H9 (cell line): ENCODE results near the gene JARID2. TPM values are rescaled to one million over a fixed set of nuclear protein-coding genes. Genes with fewer than 3 reads are reported as not detected.

Experiments
- DNase-seq: peaks from one replicate; pipeline ENCODE4 v3.0.0-alpha.2; 2017
- H2AFZ ChIP-seq: one replicate; pipeline ENCODE4 v1.6.1; 2013; ENCODE audit warnings: mild to moderate bottlenecking, low read length, control low read depth, moderate library complexity
- H2AK5ac ChIP-seq: 2 replicates; pipeline ENCODE4 v1.6.1; 2013; ENCODE audit warnings: low read length, control low read depth, mixed read lengths; ENCODE audit not compliant: insufficient read length
- H2BK120ac ChIP-seq: one replicate; pipeline ENCODE4 v1.6.1; 2013; ENCODE audit warnings: low read depth, mild to moderate bottlenecking, low read length, control low read depth, inconsistent platforms; ENCODE audit not compliant: poor library complexity, severe bottlenecking
- H2BK12ac ChIP-seq: 2 replicates; pipeline ENCODE4 v1.6.1; 2013; ENCODE audit warnings: low read length, control low read depth, mixed read lengths, low read depth; ENCODE audit not compliant: insufficient read length
- H2BK15ac ChIP-seq: 2 replicates; pipeline ENCODE4 v1.6.1; 2013; ENCODE audit warnings: low read depth, low read length, control low read depth
- H2BK20ac ChIP-seq: one replicate; pipeline ENCODE4 v1.6.1; 2013; ENCODE audit warnings: low read depth, mild to moderate bottlenecking, low read length, control low read depth, inconsistent platforms; ENCODE audit not compliant: poor library complexity, severe bottlenecking
- H2BK5ac ChIP-seq: 2 replicates; pipeline ENCODE4 v1.6.1; 2013; ENCODE audit warnings: low read length, control low read depth, mixed read lengths; ENCODE audit not compliant: insufficient read length
- H3K14ac ChIP-seq: 2 replicates; pipeline ENCODE4 v1.6.1; 2013; ENCODE audit warnings: low read length, control low read depth; ENCODE audit not compliant: insufficient read depth
- H3K18ac ChIP-seq: 2 replicates; pipeline ENCODE4 v1.6.1; 2013; ENCODE audit warnings: low read depth, mild to moderate bottlenecking, mixed read lengths, low read length, control low read depth; ENCODE audit not compliant: insufficient read length
- H3K23ac ChIP-seq: 2 replicates; pipeline ENCODE4 v1.6.1; 2013; ENCODE audit warnings: low read length, control low read depth, mixed read lengths, low read depth; ENCODE audit not compliant: insufficient read length
- H3K23me2 ChIP-seq: 2 replicates; pipeline ENCODE4 v1.6.1; 2013; ENCODE audit warnings: low read depth, mild to moderate bottlenecking, mixed read lengths, low read length, control low read depth; ENCODE audit not compliant: insufficient read length, poor library complexity, severe bottlenecking
- H3K27ac ChIP-seq: 2 replicates; pipeline ENCODE4 v1.5.1; 2013; ENCODE audit warnings: low read length, control low read depth, mixed read lengths, low read depth; ENCODE audit not compliant: insufficient read length
- H3K27me3 ChIP-seq: 2 replicates; pipeline ENCODE4 v1.6.1; 2013; ENCODE audit warnings: low read length, control low read depth, inconsistent platforms; ENCODE audit not compliant: insufficient read depth
- H3K4ac ChIP-seq: 2 replicates; pipeline ENCODE4 v1.6.1; 2013; ENCODE audit warnings: low read depth, mild to moderate bottlenecking, control low read depth, inconsistent platforms, low read length, moderate library complexity
- H3K4me1 ChIP-seq: 2 replicates; pipeline ENCODE4 v1.6.1; 2013; ENCODE audit warnings: low read length, control low read depth, inconsistent platforms; ENCODE audit not compliant: insufficient read depth
- H3K4me2 ChIP-seq: 2 replicates; pipeline ENCODE4 v1.6.1; 2013; ENCODE audit warnings: low read length, control low read depth, mixed read lengths; ENCODE audit not compliant: insufficient read length, insufficient read depth
- H3K56ac ChIP-seq: 2 replicates; pipeline ENCODE4 v1.6.1; 2013; ENCODE audit warnings: low read depth, mild to moderate bottlenecking, mixed read lengths, low read length, control low read depth; ENCODE audit not compliant: insufficient read length
- H3K79me1 ChIP-seq: 2 replicates; pipeline ENCODE4 v1.6.1; 2013; ENCODE audit warnings: low read depth, mild to moderate bottlenecking, moderate library complexity, low read length, control low read depth, inconsistent platforms; ENCODE audit not compliant: insufficient read depth, poor library complexity, severe bottlenecking
- H3K79me2 ChIP-seq: 2 replicates; pipeline ENCODE4 v1.6.1; 2013; ENCODE audit warnings: low read length, control low read depth, inconsistent platforms; ENCODE audit not compliant: insufficient read depth
- H3K9ac ChIP-seq: 2 replicates; pipeline ENCODE4 v1.6.1; 2013; ENCODE audit warnings: low read length, control low read depth, mixed read lengths; ENCODE audit not compliant: insufficient read length; ENCODE audit errors: extremely low read depth
- H3K9me3 ChIP-seq: one replicate; pipeline ENCODE4 v1.6.1; 2013; ENCODE audit warnings: low read depth, low read length, inconsistent platforms; ENCODE audit not compliant: control insufficient read depth
- H3T11ph ChIP-seq: one replicate; pipeline ENCODE4 v1.6.1; 2013; ENCODE audit warnings: mild to moderate bottlenecking, low read length, control low read depth, inconsistent platforms
- H4K20me1 ChIP-seq: one replicate; pipeline ENCODE4 v1.6.1; 2013; ENCODE audit not compliant: control insufficient read depth, insufficient read length, insufficient read depth
- H4K5ac ChIP-seq: 2 replicates; pipeline ENCODE4 v1.6.1; 2013; ENCODE audit warnings: low read depth, mild to moderate bottlenecking, mixed read lengths, low read length, control low read depth; ENCODE audit not compliant: insufficient read length
- H4K8ac ChIP-seq: replicated peaks from 2 replicates; pipeline ENCODE4 v1.6.1; 2013; ENCODE audit warnings: low read length, control low read depth, mixed read lengths, low read depth; ENCODE audit not compliant: insufficient read length
- H4K91ac ChIP-seq: 2 replicates; pipeline ENCODE4 v1.6.1; 2013; ENCODE audit warnings: low read depth, mild to moderate bottlenecking, moderate library complexity, mixed read lengths, low read length, control low read depth; ENCODE audit not compliant: insufficient read length
- H3K27ac Mint-ChIP-seq, 3 experiments: 2 replicates in 2 of 3; 3 replicates in 1 of 3; pipeline ENCODE4 v1.8.0; 2020 to 2021; ENCODE audit warnings: mixed read lengths in 3 of 3, mild to moderate bottlenecking in 1 of 3, moderate library complexity in 1 of 3
- H3K27me3 Mint-ChIP-seq: 2 replicates; pipeline ENCODE4 v1.8.0; 2021; ENCODE audit warnings: low read depth, mild to moderate bottlenecking, moderate library complexity, mixed read lengths
- H3K36me3 Mint-ChIP-seq, 3 experiments: 2 replicates in 2 of 3; 3 replicates in 1 of 3; pipeline ENCODE4 v1.8.0; 2020 to 2021; ENCODE audit warnings: low read depth in 3 of 3, mixed read lengths in 3 of 3; ENCODE audit not compliant: insufficient read depth in 1 of 3
- H3K4me1 Mint-ChIP-seq, 2 experiments: 2 replicates each; pipeline ENCODE4 v1.8.0; 2020; ENCODE audit warnings: mixed read lengths in 2 of 2
- H3K4me3 Mint-ChIP-seq, 2 experiments: 2 replicates in 1 of 2; 3 replicates in 1 of 2; pipeline ENCODE4 v1.8.0; 2020 to 2021; ENCODE audit warnings: mild to moderate bottlenecking in 2 of 2, mixed read lengths in 2 of 2, moderate library complexity in 1 of 2
- H3K9me3 Mint-ChIP-seq, 2 experiments: 2 replicates in 1 of 2; 3 replicates in 1 of 2; pipeline ENCODE4 v1.8.0; 2020; ENCODE audit warnings: mild to moderate bottlenecking in 2 of 2, mixed read lengths in 2 of 2, moderate library complexity in 1 of 2
- WGBS: extraction: QIAGEN DNeasy Blood & Tissue Kit; methylation state at CpG from one replicate; pipeline ENCODE4 v1.1.7; 2013; ENCODE audit warnings: missing lambda C conversion rate, low lambda C conversion rate, mixed read lengths; ENCODE audit not compliant: insufficient read length; ENCODE audit errors: extremely low coverage; 5-methylcytosine and 5-hydroxymethylcytosine counted together
- total RNA-seq: library from RNA; stranded (reverse); gene quantifications from 2 replicates; pipeline ENCODE4 v1.2.1, GENCODE V29; 2021
- TF ChIP-seq, protein P1 (sequence below): fragments of 200-600 bp; sonication (generic); conservative IDR thresholded peaks from 3 replicates; pipeline ENCODE4 v1.8.0; 2021; ENCODE audit warnings: antibody characterized with exemption, mild to moderate bottlenecking

Gene JARID2
- total RNA-seq, 1 experiment from 2014 or later = 174 TPM

DNA sequence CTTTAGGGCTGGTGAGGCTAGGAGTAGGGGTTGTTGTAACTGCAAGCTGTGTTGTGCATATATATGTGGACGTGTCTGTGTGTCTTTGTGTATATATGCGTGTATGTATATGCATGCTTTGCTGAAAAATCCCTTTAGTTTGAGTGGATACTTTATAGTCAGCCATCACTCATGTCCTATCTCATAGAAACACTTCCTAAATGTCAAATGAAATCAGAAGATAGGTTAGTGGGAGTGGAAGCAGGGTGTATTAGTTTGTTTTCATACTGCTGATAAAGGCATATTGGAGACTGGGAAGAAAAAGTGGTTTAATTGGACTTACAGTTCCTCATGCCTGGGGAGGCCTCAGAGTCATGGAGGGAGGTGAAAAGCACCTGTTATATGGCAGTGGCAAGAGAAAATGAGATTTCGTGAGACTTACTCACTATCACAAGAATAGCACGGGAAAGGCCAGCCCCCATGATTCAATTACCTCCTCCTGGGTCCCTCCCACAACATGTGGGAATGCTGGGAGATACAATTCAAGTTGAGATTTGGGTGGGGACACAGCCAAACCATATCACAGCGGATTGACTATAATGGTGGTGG lies 131.1 kb downstream of the JARID2 start:
- no peak overlapping the region for H2BK12ac ChIP-seq
- H2AFZ ChIP-seq = no peak overlapping the region
- no peak overlapping the region for H4K8ac ChIP-seq
- H2BK15ac ChIP-seq = no peak overlapping the region
- no peak overlapping the region for H2AK5ac ChIP-seq
- Mint-ChIP-seq H3K36me3 (peaks cover 0 to 28% (median 6%) of the 10 kb centered on the region in 3 experiments; a peak in 5 of 7 replicates), H3K9me3 (no peaks in the 10 kb centered on the region), H3K4me3 (no peak overlapping the region), H3K4me1 (peaks cover 41 to 52% of the 10 kb centered on the region in 2 experiments), H3K27ac (no peak overlapping the region; a peak in 1 of 7 replicates), H3K27me3 (no peaks in the 10 kb centered on the region)
- H3K56ac ChIP-seq = no peak overlapping the region
- H4K20me1 ChIP-seq = no peaks in the 10 kb centered on the region
- no peaks in the 10 kb centered on the region for H3K27me3 ChIP-seq
- TF ChIP-seq, protein P1, sequence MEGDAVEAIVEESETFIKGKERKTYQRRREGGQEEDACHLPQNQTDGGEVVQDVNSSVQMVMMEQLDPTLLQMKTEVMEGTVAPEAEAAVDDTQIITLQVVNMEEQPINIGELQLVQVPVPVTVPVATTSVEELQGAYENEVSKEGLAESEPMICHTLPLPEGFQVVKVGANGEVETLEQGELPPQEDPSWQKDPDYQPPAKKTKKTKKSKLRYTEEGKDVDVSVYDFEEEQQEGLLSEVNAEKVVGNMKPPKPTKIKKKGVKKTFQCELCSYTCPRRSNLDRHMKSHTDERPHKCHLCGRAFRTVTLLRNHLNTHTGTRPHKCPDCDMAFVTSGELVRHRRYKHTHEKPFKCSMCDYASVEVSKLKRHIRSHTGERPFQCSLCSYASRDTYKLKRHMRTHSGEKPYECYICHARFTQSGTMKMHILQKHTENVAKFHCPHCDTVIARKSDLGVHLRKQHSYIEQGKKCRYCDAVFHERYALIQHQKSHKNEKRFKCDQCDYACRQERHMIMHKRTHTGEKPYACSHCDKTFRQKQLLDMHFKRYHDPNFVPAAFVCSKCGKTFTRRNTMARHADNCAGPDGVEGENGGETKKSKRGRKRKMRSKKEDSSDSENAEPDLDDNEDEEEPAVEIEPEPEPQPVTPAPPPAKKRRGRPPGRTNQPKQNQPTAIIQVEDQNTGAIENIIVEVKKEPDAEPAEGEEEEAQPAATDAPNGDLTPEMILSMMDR = no peak
- no peak overlapping the region for H3K27ac ChIP-seq
- H3K79me1 ChIP-seq = no peaks in the 10 kb centered on the region
- no peak overlapping the region for H3K9ac ChIP-seq
- no peak overlapping the region for H4K5ac ChIP-seq
- no peak overlapping the region for H3T11ph ChIP-seq
- H3K4ac ChIP-seq = no peak overlapping the region
- no peaks in the 10 kb centered on the region for H3K23me2 ChIP-seq
- H3K14ac ChIP-seq = no peak overlapping the region
- peaks cover 23% of the 10 kb centered on the region for H3K4me1 ChIP-seq
- no peak overlapping the region for H3K18ac ChIP-seq
- no peak overlapping the region for H4K91ac ChIP-seq
- WGBS = no CpG with 5 or more reads among the region's 5 CpGs
- no peak overlapping the region for H3K23ac ChIP-seq
- no peak overlapping the region for H3K4me2 ChIP-seq
- H3K9me3 ChIP-seq = no peaks in the 10 kb centered on the region
- H2BK5ac ChIP-seq = no peak overlapping the region
- H2BK20ac ChIP-seq = no peak overlapping the region
- peaks cover 94% of the 10 kb centered on the region for H3K79me2 ChIP-seq
- DNase-seq = no peak
- H2BK120ac ChIP-seq = no peak overlapping the region
